WI38 (cell line): ENCODE measurements around the gene DCLK2.

ENCODE experiments used
- H3K4me3 ChIP-seq: 2 replicates; pipeline ENCODE4 v1.5.1; 2011; ENCODE audit warnings: low read depth, mild to moderate bottlenecking, control low read depth, low read length
- TF ChIP-seq, protein P1 (sequence below): IDR thresholded peaks from 2 replicates; pipeline ENCODE4 v1.5.1; 2012; ENCODE audit warnings: low read depth, mild to moderate bottlenecking, control low read depth, low read length

DCLK2 gene

DNA sequence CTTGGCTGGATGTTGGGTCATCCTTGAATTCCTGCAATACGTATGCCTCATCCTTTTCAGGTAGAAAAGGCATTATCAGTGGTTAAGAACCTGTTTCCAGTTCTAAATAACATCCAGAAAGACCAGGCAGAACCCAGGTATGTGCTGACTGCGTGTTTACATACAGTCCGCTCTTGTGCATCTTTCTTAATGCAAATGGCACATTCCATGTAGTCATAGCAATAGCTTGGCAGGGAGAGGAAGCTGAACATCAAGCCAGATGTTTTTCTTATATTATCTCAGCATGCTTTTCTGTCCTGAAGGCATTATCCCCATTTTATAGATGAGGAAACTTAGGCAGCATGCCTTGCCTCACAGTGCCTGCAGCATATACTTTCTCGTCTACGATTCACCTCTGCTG, 2.1 kb downstream of the DCLK2 start:
- TF ChIP-seq, protein P1, sequence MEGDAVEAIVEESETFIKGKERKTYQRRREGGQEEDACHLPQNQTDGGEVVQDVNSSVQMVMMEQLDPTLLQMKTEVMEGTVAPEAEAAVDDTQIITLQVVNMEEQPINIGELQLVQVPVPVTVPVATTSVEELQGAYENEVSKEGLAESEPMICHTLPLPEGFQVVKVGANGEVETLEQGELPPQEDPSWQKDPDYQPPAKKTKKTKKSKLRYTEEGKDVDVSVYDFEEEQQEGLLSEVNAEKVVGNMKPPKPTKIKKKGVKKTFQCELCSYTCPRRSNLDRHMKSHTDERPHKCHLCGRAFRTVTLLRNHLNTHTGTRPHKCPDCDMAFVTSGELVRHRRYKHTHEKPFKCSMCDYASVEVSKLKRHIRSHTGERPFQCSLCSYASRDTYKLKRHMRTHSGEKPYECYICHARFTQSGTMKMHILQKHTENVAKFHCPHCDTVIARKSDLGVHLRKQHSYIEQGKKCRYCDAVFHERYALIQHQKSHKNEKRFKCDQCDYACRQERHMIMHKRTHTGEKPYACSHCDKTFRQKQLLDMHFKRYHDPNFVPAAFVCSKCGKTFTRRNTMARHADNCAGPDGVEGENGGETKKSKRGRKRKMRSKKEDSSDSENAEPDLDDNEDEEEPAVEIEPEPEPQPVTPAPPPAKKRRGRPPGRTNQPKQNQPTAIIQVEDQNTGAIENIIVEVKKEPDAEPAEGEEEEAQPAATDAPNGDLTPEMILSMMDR, result no peak
- H3K4me3 ChIP-seq, result peak overlapping the region; percentile 88

- TF ChIP-seq, protein P1, result no peak
- peak overlapping the region; percentile 88 for H3K4me3 ChIP-seq
Measured at GRCh38 chr4:150080875-150081274, 2.6 kb downstream of the DCLK2 start.

GRCh38 chr4:150082241-150082640, 4.0 kb downstream of the DCLK2 start:
- H3K4me3 ChIP-seq, result no peak overlapping the region
- TF ChIP-seq, protein P1, result no peak

- TF ChIP-seq, protein P1, result no peak
- no peak overlapping the region for H3K4me3 ChIP-seq
Measured at GRCh38 chr4:150087006-150087405, 8.8 kb downstream of the DCLK2 start.

- no peak overlapping the region for H3K4me3 ChIP-seq
- TF ChIP-seq, protein P1, result no peak
Measured at GRCh38 chr4:150089732-150090131, 11.5 kb downstream of the DCLK2 start.

- TF ChIP-seq, protein P1, result no peak
- no peak overlapping the region for H3K4me3 ChIP-seq
Measured at GRCh38 chr4:150090836-150091235, 12.6 kb downstream of the DCLK2 start.

- TF ChIP-seq, protein P1, result no peak
- no peak overlapping the region for H3K4me3 ChIP-seq
Measured at GRCh38 chr4:150094676-150095075, 16.4 kb downstream of the DCLK2 start.
